CD4-positive, alpha-beta T cell treated with Interleukin-17A for 1 hour (primary cell): ENCODE results near the gene CLTB.

Source experiments
- DNase-seq: peaks from one replicate; pipeline ENCODE4 v3.0.0-alpha.2; 2020

Gene CLTB

GRCh38 chr5:176401281-176402205 lies 14.8 kb downstream of the CLTB start:
- DNase-seq: no peak

GRCh38 chr5:176400382-176401156 lies 15.8 kb downstream of the CLTB start:
- no peak for DNase-seq

DNA sequence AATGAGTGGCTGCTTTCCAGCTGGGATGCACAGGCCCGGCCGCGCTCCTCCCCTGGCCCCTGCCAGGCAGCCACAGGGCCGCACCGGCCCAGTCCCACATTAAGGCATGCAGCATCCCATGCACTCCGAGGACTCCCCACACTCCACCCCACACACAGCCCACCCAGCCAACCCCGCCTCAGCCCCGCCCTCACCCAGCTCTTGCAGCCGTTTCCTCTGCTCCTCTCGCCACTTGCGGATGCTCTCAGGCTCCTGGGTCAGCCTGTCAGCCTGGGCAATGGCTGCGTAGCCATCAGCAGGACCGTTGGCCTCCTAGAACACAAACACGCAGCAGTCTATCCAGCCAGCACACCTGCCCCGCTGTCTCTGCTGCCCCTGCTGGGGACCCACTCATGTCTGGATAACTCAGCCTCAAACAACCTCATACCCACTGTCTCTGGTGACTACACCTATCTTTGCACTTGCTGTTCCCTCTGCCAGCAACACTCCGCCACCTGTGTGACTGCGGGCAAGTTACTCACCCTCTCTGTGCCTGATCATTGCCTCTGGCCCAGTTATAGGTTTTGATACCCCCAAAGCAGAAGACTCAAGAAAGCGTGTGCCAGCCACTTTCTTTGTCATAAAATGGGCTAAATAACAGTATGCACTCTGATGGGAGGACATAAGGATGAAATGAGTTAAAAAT lies 18.5 kb downstream of the CLTB start:
- no peak for DNase-seq

GRCh38 chr5:176396330-176396729 lies 20.0 kb downstream of the CLTB start:
- DNase-seq: no peak

DNA sequence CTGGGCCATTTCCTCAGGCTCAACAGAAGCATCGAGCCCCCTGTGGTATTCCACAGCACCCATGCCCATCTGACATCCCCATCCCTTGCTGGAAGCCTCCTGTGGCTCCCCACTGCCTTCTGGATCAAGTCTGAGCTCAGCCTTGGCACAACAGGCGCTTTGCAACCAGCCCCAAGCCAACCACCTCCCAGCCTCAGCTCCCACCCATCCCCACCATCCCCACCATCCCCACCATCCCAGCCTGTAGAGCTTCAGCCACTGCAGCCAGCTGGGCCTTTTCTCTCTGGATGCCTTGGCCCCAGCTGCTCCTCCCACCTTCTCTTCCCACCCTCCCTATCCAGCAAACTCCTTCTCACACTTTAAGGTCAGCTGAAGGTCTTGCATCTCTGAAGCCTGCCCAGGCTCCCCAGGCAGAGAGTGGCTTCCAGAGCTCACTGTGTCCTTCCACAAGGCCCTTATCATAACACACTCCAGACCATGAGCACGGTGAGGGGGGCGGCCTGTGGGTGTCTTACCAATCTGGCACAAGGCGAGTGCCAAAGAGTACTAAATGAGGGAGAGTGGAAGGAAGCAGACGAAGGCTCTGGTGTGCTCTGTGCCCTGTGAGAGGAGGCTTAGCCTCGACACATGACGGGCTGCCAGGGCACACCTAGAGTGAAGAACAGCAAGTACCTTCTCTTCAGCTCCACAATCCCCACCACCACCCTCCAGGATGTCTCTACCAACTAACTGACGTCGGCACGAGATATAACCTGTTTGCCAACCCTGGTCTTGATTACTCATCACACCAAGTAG lies 21.3 kb downstream of the CLTB start:
- no peak for DNase-seq

- no peak for DNase-seq
These were observed 22.2 kb downstream of the CLTB start for GRCh38 chr5:176394096-176394495.

DNA sequence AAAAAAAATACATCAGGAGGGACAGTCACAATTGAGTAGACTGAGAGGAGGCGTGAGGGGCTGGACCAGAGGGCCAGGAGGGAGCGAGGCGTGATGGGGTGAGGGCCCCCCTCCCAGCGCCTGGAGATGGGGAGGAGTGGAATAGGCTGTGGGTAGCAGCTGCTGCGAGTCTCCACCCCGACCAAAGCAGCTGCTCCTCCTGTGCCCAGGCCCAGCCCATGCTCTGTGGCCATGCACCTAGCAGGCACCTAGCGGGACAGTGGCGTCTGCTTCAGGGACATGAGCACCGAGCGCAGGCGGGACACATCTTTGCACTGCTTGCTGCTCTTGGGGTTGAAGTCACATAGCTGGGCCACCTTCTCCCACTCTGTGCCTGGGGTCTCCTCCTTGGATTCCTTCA lies 23.8 kb downstream of the CLTB start:
- no peak for DNase-seq

DNA sequence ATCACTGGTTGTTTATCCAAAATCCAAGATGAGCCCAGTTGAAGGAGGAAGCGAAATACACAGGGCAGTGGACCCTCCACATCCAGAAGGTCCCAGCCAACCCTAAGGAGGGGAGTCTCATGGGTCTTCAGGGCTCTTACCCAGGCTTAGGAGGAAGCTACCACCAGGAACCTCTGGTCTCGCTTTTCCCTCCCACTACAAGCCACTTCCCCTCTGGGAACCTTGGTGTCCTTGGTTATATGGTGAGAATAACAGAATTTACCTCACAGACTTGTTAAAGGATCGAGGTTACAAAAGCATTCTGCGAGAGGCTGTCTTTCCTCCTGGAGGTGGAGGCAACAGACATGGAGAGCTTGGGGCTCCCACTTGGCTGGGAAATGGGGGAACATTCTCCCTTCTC lies 24.3 kb downstream of the CLTB start:
- DNase-seq: no peak

GRCh38 chr5:176391479-176391878 lies 24.9 kb downstream of the CLTB start:
- DNase-seq: no peak

DNA sequence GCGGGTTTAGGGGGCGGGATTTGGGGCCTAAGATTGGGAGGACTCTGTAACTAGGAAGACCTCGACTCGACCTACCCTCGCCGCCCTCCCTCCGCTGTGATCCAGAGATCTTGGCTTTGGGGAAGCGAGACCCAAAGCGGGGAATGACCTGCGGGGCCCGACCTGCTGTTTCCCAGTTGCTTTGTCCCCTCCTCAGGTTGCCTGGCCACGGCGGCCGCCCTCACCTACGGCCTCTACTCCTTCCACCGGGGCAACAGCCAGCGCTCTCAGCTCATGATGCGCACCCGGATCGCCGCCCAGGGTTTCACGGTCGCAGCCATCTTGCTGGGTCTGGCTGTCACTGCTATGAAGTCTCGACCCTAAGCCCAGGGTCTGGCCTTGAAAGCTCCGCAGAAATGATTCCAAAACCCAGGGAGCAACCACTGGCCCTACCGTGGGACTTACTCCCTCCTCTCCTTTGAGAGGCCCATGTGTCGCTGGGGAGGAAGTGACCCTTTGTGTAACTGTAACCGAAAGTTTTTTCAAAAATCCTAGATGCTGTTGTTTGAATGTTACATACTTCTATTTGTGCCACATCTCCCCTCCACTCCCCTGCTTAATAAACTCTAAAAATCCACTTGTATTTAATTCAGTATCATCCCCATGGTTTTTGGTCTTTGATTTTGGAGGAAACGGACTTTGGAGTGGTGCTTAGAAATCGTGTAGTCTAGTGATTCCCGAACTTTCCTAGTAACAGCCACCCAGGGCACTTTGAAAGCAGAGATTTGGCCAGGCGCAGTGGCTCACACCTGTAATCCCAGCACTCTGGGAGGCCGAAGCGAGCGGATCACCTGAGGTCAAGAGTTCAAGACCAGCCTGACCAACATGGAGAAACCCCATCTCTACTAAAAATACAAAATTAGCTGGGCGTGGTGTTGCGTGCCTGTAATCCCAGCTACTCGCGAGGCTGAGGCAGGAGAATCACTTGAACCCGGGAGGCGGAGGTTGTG lies 26.9 kb downstream of the CLTB start:
- DNase-seq: no peak

- DNase-seq: peak; percentile 99
These were observed 27.8 kb downstream of the CLTB start, which contains the start of the genes HIGD2A and NOP16 for GRCh38 chr5:176388444-176389134. HIGD2A (plus strand) TSS chr5:176388751; CDS start chr5:176388820, 69 bp downstream. NOP16 (minus strand) TSS chr5:176388598; CDS start chr5:176388539, 59 bp downstream.

DNA sequence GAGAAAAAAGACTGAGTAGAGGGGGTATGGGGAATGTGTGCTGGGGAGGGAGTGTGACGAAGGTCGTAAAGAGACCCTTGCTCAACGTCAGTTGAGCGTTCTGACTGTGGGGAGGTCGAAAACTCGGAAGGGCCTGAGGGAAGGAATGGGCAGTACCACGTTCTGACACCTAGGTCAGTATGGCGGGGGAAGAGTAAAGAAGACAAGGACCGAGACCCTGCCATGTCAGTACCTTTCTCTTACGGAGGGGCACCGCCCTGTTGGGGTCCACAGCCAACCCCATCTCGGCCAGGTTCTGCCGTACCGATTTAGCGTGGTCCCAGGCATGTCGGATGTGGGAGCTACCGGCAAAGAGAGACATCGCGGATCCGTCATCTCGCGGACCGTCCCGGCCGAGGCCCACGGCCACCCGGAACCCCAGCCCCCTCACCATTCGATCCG lies 28.3 kb downstream of the CLTB start:
- DNase-seq: no peak

- no peak for DNase-seq
These were observed 28.9 kb downstream of the CLTB start for GRCh38 chr5:176387384-176387925.

GRCh38 chr5:176386491-176386890 lies 29.8 kb downstream of the CLTB start:
- no peak for DNase-seq

DNA sequence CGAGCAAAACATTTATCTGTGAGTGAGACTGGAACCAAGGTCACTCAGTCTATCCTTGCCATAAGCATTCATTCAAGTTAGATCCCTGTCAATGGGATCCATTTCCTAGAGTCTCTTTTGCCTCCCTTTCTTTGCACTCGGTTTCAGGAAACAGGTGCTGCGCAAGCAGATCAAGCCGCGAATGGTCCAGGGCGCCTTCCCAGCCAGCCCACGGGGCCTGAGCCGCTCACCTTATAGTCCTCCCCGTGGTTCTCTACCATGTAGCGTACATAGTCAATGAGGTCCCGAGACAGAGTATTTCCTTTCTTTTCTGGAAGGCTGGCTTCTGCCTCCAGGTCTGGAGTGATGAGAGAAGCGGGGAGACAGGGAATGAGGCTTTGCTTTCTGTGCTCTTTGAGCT lies 31.3 kb downstream of the CLTB start:
- no peak for DNase-seq

DNA sequence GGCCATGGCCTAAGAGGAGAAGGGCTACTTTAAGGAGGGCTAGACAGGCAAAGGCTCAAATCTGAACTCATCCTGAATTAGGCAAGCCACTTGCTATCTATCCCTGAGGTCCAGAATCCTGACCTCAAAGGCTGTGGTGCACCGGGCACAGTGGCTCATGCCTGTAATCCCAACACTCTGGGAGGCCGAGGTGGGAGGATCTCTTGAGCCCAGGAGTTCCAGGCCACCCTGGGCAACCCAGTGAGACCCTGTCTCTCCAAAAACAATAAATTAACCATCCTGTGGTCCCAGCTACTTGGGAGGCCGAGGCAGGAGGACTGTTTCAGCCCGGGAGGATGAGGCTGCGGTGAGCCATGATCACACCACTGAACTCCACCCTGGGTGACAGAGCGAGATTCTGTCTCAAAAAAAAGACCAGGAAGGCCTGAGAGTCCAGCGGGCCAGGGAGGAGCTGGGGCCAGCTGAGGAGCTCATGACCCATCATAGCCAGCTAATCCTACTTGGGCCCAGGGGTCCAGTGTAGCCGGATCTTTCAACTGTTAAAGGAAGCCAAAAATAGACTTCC lies 31.9 kb downstream of the CLTB start:
- no peak for DNase-seq

- DNase-seq: no peak
These were observed 32.4 kb downstream of the CLTB start for GRCh38 chr5:176383961-176384360.

DNA sequence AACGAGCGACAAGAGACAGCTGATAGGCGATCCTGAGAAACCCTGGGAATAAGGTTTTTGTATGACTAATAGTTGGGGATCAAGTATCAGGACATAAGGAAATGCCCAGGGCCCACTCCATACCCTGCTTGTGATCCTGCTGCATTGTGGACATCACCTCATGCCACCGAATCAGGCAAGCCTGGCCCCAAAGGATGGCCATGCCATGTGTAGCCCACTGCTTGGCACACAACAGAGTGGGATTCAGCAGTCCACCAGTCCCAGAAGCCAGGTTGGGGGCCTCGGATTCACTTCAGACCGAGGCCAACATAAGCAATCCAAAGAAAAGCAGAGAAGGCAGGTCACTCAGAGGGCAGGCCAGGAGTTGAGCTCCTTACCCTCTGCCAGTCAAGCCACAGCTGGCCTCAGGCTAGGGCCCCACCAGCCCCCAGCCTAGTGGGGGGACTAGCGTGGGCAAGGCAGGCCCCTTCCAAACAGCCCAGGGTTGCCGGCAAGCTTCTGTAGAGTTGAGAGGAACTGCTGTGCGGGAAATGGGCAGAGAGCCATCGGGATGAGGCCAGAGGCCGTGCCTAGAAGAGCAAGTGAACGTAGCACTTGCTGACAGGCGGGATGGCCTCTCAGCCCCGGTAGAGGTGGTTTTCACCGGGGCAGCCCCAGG lies 33.0 kb downstream of the CLTB start:
- no peak for DNase-seq

DNA sequence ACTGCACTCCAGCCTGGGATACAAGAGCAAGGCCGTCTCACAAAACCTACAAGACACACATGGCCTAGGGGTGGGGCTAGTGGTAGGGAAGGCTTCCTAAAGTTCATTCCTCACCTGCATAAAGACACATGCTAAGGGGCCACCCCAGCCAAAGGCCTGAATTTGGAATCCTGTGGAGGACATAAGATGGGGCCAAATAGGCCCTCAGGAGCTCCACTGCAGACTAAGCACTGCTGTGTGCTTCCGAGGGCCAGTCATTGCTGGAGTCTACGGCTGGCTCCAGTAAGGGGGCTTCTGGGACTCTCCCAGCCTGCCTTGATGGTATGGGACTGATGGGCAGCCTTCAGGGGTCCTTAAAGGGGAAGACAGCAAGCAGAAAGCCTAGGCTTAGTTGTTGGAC lies 33.6 kb downstream of the CLTB start:
- no peak for DNase-seq
